GM10266 (cell line): ENCODE measurements around the gene ESD.

Source experiments
- DNase-seq: peaks from one replicate; pipeline ENCODE4 v3.0.0; 2012; ENCODE audit errors: extremely low spot score
- TF ChIP-seq, protein P1 (sequence below): IDR thresholded peaks from 2 replicates; pipeline ENCODE4 v1.5.1; 2012; ENCODE audit warnings: mild to moderate bottlenecking, low read depth; ENCODE audit not compliant: control insufficient read depth, insufficient read depth; ENCODE audit errors: missing control alignments

ESD gene

DNA sequence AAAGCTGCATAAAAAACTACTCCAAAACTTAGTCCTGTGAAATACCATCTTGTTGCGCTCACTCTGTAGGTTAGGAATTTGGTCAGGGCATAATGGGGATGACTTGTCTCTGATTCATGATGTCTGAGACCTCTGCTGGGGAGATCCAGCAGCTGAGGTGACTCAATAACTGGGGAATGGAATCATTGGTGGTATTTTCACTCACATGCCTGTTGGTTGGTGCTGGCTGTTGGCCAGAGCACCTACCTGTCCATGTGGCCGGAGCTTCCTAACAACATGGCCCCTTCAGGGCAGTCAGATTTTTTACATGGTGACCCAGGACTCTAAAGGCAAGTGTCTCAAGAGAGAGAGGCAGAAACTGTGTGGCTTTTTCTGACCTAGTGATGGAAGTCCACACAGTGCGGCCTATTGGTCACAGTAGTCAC, 7.4 kb upstream of the ESD start:
- TF ChIP-seq, protein P1, sequence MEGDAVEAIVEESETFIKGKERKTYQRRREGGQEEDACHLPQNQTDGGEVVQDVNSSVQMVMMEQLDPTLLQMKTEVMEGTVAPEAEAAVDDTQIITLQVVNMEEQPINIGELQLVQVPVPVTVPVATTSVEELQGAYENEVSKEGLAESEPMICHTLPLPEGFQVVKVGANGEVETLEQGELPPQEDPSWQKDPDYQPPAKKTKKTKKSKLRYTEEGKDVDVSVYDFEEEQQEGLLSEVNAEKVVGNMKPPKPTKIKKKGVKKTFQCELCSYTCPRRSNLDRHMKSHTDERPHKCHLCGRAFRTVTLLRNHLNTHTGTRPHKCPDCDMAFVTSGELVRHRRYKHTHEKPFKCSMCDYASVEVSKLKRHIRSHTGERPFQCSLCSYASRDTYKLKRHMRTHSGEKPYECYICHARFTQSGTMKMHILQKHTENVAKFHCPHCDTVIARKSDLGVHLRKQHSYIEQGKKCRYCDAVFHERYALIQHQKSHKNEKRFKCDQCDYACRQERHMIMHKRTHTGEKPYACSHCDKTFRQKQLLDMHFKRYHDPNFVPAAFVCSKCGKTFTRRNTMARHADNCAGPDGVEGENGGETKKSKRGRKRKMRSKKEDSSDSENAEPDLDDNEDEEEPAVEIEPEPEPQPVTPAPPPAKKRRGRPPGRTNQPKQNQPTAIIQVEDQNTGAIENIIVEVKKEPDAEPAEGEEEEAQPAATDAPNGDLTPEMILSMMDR = no peak
- DNase-seq = no peak

DNA sequence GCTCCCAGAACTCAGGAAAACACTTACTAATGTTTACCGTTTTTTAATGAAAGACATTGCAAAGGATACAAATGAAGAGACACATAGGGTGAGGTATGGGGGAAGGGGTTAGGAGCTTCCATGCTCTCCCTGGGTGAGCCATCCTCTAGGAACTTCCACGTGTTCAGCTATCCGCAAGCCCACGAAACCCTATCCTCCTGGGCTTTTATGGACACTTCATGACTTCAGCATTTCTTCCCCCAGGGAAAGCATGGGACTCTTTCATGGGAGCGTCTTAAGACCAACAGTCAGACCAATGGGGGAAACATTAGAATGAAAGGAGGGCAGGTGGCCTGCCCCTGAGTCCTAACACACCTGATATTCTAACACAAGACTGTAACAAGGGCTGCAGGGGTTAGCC, 6.6 kb upstream of the ESD start:
- TF ChIP-seq, protein P1 = no peak
- DNase-seq = no peak

DNA sequence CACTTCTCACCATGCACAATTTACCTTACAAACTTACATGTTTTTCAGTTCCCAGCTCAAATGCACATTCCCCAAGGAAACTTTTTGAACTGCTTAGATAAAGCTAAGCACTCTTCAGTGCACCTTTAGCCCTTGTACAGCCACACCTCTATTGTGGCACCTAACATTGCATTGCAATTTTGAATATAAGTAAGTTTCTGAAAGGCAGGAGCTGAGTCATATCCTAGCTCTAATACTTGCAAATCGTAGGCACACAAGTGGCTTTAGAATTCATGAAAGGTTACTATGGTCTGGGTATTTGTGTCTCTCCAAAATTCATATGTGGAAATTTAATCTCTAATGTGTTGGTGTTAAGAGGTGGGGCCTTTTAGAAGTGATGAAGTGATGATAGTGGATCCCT, 4.9 kb upstream of the ESD start:
- no peak for DNase-seq
- TF ChIP-seq, protein P1 = no peak

DNA sequence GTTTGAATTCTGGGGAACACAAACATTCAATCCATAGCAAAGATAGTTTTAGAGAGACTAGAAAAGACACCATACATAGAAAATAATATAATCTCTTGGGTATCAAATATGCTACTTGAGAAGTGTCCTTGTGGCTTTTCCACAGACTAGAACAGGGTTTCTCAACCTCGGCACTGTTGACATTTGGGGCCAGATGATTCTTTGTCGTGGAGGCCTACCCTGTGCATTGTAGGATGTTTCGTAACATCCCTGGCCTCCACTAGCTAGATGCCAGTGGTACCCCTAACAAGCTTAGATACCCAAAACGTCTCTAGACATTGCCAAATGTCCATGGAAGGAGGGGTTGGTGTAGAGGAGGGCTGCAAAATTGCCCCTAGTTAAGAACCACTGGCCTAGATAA, 2.2 kb upstream of the ESD start:
- no peak for DNase-seq

DNA sequence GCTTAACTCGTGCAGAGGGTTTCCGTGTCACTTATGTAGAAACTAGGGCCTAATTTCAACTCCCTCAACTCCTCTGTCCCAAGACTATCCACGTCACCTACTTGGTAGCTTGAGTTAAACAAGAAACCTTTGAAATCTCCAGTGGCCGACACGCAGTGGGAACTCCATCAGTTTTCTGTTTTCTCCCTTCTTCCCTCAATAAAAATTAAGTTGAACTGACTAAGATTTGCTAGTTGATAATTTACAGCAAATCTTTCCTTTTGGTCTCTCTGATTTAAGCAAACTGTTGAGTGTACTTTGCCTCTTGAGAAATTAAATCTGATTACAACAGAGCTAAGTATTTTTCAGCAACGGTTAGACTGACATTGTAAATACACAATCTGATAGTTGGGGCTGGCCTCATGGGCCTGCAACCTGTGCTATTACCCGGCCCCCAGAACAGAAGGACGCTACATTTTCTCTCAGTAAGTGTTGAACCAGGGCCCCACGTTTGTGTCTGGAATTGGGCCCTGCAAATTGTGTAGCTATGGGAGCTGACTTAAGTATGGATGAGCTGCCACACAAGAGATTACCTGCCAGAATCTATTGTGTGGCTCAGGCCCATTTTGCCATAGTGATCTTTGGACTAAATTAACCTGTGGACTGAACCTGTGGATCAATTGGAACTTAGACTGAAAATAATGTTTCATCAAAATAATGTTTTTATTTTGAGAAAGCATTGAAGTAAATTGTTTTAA, 708 bp upstream of the ESD start:
- no peak for DNase-seq
- TF ChIP-seq, protein P1 = no peak

More for the DNA sequence above, 2.2 kb upstream of the ESD start:
- TF ChIP-seq, protein P1 = no peak

DNA sequence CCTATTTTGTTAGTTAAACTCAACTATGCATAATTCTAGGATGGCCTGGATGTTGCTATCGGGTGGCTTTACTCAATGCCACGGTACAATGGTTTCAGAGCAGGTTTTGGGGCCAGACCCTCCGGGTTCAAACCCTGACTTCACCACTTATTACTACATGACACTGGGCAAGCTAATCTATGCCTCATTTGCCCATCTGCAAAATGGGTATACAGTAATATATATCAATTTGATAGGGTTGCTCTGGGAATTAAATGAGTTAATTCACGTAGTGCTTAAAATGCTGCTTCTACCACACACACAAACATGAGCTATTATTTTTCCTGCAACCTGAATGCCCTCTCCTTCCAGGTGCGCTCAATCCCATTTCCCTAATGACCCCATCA, 839 bp downstream of the ESD start:
- TF ChIP-seq, protein P1 = no peak
- DNase-seq = no peak

DNA sequence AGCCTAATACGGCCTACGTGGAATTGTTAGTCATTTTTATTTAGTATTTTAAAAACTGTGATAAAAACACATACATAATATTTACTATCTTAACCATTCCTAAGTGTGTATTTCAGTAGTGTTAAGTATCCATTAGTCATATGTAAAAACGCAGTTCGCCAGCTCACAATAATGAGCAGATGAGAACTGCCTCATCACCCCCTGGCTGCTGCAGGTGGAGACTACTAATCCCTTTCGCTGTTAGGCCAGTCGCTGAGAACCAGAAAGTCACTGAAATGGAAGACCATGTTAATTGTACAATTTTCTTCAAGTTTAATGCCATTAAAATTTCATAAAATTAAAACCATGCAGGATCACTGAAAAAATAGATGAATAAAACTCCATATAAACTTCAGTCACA, 1.6 kb downstream of the ESD start:
- DNase-seq = no peak
- TF ChIP-seq, protein P1 = no peak
